IMR-90 (cell line): ENCODE results near the gene AKT2. TPM values are rescaled to one million over a fixed set of nuclear protein-coding genes. Genes with fewer than 3 reads are reported as not detected.
A peak's percentile ranks its signal among the peaks of the same experiment; 100 is the strongest.

Source experiments
- ATAC-seq: fragments of 200-7000 bp; cut with Tn5 transposase; 2 replicates; pipeline ENCODE4 v1.9.1; 2020; ENCODE audit warnings: low read depth, mild to moderate bottlenecking, moderate library complexity
- BruUV-seq: library from RNA; stranded (reverse); fragments of 400-500 nt; replicated peaks from 2 replicates; lab custom pipeline; 2021; lab: Mats Ljungman, UMichigan
- CTCF ChIA-PET: fragments of 300-600 bp; formaldehyde crosslinking; extraction: SDS; loops from one replicate; lab custom pipeline; 2021; ENCODE audit warnings: antibody characterized with exemption; lab: Yijun Ruan, JAX
- POLR2A ChIA-PET: fragments of 300-600 bp; sonication (Branson Sonifier 250); formaldehyde crosslinking; loops from one replicate; lab custom pipeline; 2022; ENCODE audit warnings: antibody characterized with exemption; ENCODE audit not compliant: unreplicated experiment; lab: Charles Lee
- DNase-seq: peaks from one replicate; pipeline ENCODE4 v3.0.0; 2013
- H2AFZ ChIP-seq: replicated peaks from 2 replicates; pipeline ENCODE3; 2013; ENCODE audit warnings: low read length, mild to moderate bottlenecking; ENCODE audit not compliant: poor library complexity
- H2AK5ac ChIP-seq: 2 replicates; pipeline ENCODE4 v1.6.1; 2013; ENCODE audit warnings: low read depth, low read length, inconsistent platforms
- H2AK9ac ChIP-seq: replicated peaks from 2 replicates; pipeline ENCODE3; 2013; ENCODE audit warnings: mild to moderate bottlenecking, low read depth, low read length, moderate library complexity; ENCODE audit not compliant: poor library complexity
- H2BK120ac ChIP-seq: 2 replicates; pipeline ENCODE4 v1.6.1; 2013; ENCODE audit warnings: low read depth, low read length, inconsistent platforms
- H2BK15ac ChIP-seq: 3 replicates; pipeline ENCODE4 v1.6.1; 2013; ENCODE audit warnings: low read depth, low read length, inconsistent platforms
- H2BK20ac ChIP-seq: 2 replicates; pipeline ENCODE4 v1.6.1; 2013; ENCODE audit warnings: low read depth, mild to moderate bottlenecking, inconsistent platforms, low read length, moderate library complexity
- H2BK5ac ChIP-seq: 2 replicates; pipeline ENCODE4 v1.6.1; 2013; ENCODE audit warnings: mild to moderate bottlenecking, low read depth, low read length, inconsistent platforms; ENCODE audit not compliant: poor library complexity, severe bottlenecking
- H3K14ac ChIP-seq: replicated peaks from 2 replicates; pipeline ENCODE4 v1.6.1; 2013; ENCODE audit warnings: low read depth, low read length, inconsistent platforms
- H3K18ac ChIP-seq: 2 replicates; pipeline ENCODE4 v1.6.1; 2013; ENCODE audit warnings: low read depth, low read length, control low read depth
- H3K23ac ChIP-seq: 2 replicates; pipeline ENCODE4 v1.6.1; 2013; ENCODE audit warnings: low read depth, low read length, inconsistent platforms
- H3K27ac ChIP-seq: 2 replicates; pipeline ENCODE4 v1.5.1; 2013; ENCODE audit warnings: mild to moderate bottlenecking, control low read depth, low read length; ENCODE audit not compliant: insufficient read depth
- H3K27me3 ChIP-seq: 2 replicates; pipeline ENCODE4 v1.6.1; 2013; ENCODE audit warnings: low read length; ENCODE audit not compliant: control insufficient read depth, insufficient read depth
- H3K36me3 ChIP-seq: 2 replicates; pipeline ENCODE4 v1.6.1; 2013; ENCODE audit warnings: low read length, mixed read lengths; ENCODE audit not compliant: control insufficient read depth, insufficient read depth
- H3K4ac ChIP-seq: 2 replicates; pipeline ENCODE4 v1.6.1; 2013; ENCODE audit warnings: low read depth, low read length, inconsistent platforms
- H3K4me1 ChIP-seq: 2 replicates; pipeline ENCODE4 v1.6.1; 2013; ENCODE audit warnings: low read length, mixed read lengths; ENCODE audit not compliant: control insufficient read depth, insufficient read depth
- H3K4me2 ChIP-seq: 2 replicates; pipeline ENCODE4 v1.6.1; 2013; ENCODE audit warnings: low read depth, mild to moderate bottlenecking, control low read depth, low read length, moderate library complexity
- H3K4me3 ChIP-seq: 2 replicates; pipeline ENCODE4 v1.5.1; 2013; ENCODE audit warnings: low read depth, mild to moderate bottlenecking, control low read depth, low read length, moderate library complexity; ENCODE audit not compliant: insufficient read depth
- H3K56ac ChIP-seq: 2 replicates; pipeline ENCODE4 v1.6.1; 2013; ENCODE audit warnings: low read length, inconsistent platforms; ENCODE audit not compliant: insufficient read depth; ENCODE audit errors: extremely low read depth
- H3K79me1 ChIP-seq, 2 experiments: 2 replicates each; pipeline ENCODE4 v1.6.1; 2013; ENCODE audit warnings: low read length in 2 of 2, inconsistent platforms in 1 of 2, low read depth in 1 of 2
- H3K9ac ChIP-seq: 2 replicates; pipeline ENCODE4 v1.6.1; 2013; ENCODE audit warnings: low read depth, low read length, control low read depth
- H3K9me1 ChIP-seq: 2 replicates; pipeline ENCODE4 v1.6.1; 2013; ENCODE audit warnings: low read length, inconsistent platforms; ENCODE audit not compliant: insufficient read depth
- H3K9me3 ChIP-seq: 2 replicates; pipeline ENCODE4 v1.6.1; 2013; ENCODE audit warnings: low read length; ENCODE audit not compliant: control insufficient read depth, insufficient read depth
- H4K20me1 ChIP-seq: 2 replicates; pipeline ENCODE4 v1.6.1; 2013; ENCODE audit warnings: low read length, inconsistent platforms; ENCODE audit not compliant: insufficient read depth
- H4K5ac ChIP-seq: 2 replicates; pipeline ENCODE4 v1.6.1; 2013; ENCODE audit warnings: mild to moderate bottlenecking, low read depth, low read length, control low read depth
- H4K8ac ChIP-seq, 2 experiments: 2 replicates each; pipeline ENCODE4 v1.6.1; 2013; ENCODE audit warnings: low read depth in 2 of 2, low read length in 2 of 2, control low read depth in 1 of 2, inconsistent platforms in 1 of 2
- H4K91ac ChIP-seq: 2 replicates; pipeline ENCODE4 v1.6.1; 2013; ENCODE audit warnings: low read depth, low read length, inconsistent platforms; ENCODE audit not compliant: insufficient read depth
- BHLHE40 ChIP-seq: fragments of 150-350 bp; IDR thresholded peaks from 2 replicates; pipeline ENCODE4 v1.6.1; 2016; ENCODE audit warnings: mild to moderate bottlenecking, low read depth, low read length
- CEBPB ChIP-seq: IDR thresholded peaks from 2 replicates; pipeline ENCODE4 v1.6.1; 2012; ENCODE audit warnings: low read depth, low read length, improper control_type of control experiment
- CHD1 ChIP-seq: IDR thresholded peaks from 2 replicates; pipeline ENCODE4 v1.6.1; 2012; ENCODE audit warnings: low read depth, low read length, improper control_type of control experiment
- CTCF ChIP-seq: conservative IDR thresholded peaks from 2 replicates; pipeline ENCODE4 v1.5.1; 2012; ENCODE audit warnings: mild to moderate bottlenecking, low read depth, low read length, improper control_type of control experiment
- ELK1 ChIP-seq: fragments of 150-350 bp; IDR thresholded peaks from 2 replicates; pipeline ENCODE4 v1.6.1; 2016; ENCODE audit warnings: low read depth, mild to moderate bottlenecking, low read length, moderate library complexity, borderline replicate concordance
- FOS ChIP-seq: fragments of 150-350 bp; IDR thresholded peaks from 2 replicates; pipeline ENCODE4 v1.6.1; 2016; ENCODE audit warnings: low read depth, low read length
- MAFK ChIP-seq: IDR thresholded peaks from 2 replicates; pipeline ENCODE4 v1.6.1; 2012; ENCODE audit warnings: low read depth, low read length, improper control_type of control experiment
- MAZ ChIP-seq: IDR thresholded peaks from 2 replicates; pipeline ENCODE4 v1.6.1; 2012; ENCODE audit warnings: low read depth, mild to moderate bottlenecking, low read length, improper control_type of control experiment, moderate library complexity, borderline replicate concordance
- MXI1 ChIP-seq: IDR thresholded peaks from 2 replicates; pipeline ENCODE4 v1.6.1; 2012; ENCODE audit warnings: low read depth, mild to moderate bottlenecking, low read length, moderate library complexity, borderline replicate concordance
- NFE2L2 ChIP-seq: fragments of 150-350 bp; IDR thresholded peaks from 2 replicates; pipeline ENCODE4 v1.6.1; 2016; ENCODE audit warnings: low read depth, mild to moderate bottlenecking, low read length
- POLR2A ChIP-seq: IDR thresholded peaks from 2 replicates; pipeline ENCODE4 v1.6.1; 2012; ENCODE audit warnings: mild to moderate bottlenecking, low read depth, low read length
- RCOR1 ChIP-seq: IDR thresholded peaks from 2 replicates; pipeline ENCODE4 v1.6.1; 2012; ENCODE audit warnings: mild to moderate bottlenecking, low read length, improper control_type of control experiment; ENCODE audit not compliant: insufficient replicate concordance
- RFX5 ChIP-seq: IDR thresholded peaks from 2 replicates; pipeline ENCODE4 v1.8.0; 2012; ENCODE audit warnings: low read depth, mild to moderate bottlenecking, low read length, moderate library complexity
- SMC3 ChIP-seq: fragments of 150-350 bp; IDR thresholded peaks from 2 replicates; pipeline ENCODE4 v1.6.1; 2016; ENCODE audit warnings: low read depth, mild to moderate bottlenecking, antibody characterized with exemption, low read length, moderate library complexity
- WGBS, 2 experiments: methylation state at CpG; one replicate each; pipeline versions ENCODE4 v1.1.5 to v1.1.7; 2013; ENCODE audit warnings: missing lambda C conversion rate in 2 of 2; ENCODE audit not compliant: insufficient read length in 1 of 2; ENCODE audit errors: extremely low coverage in 2 of 2; 5-methylcytosine and 5-hydroxymethylcytosine counted together
- dilution Hi-C: fragments of 300-500 bp; cut with HindIII; formaldehyde crosslinking; loops from one replicate; pipeline ENCODE4 v1.14.3; 2018; ENCODE audit warnings: low sequenced_read_pairs; ENCODE audit not compliant: unreplicated experiment
- in situ Hi-C: fragments of 300-500 bp; cut with MboI; formaldehyde crosslinking; loops from 3 replicates; pipeline ENCODE4 v1.14.3; 2019; ENCODE audit warnings: low sequenced_read_pairs, inconsistent platforms, mixed read lengths
- intact Hi-C: fragments of 100-400 bp; cut with micrococcal nuclease; formaldehyde crosslinking; loops from 2 replicates; pipeline ENCODE4 v1.10.0; 2022
- polyA plus RNA-seq, 3 experiments: library from polyadenylated mRNA; depleted of rRNA; stranded (reverse); fragments of >200 nt; gene quantifications; 2 replicates each; pipeline ENCODE4 v1.2.3, GENCODE V29; 2012; ENCODE audit warnings: low replicate concordance in 1 of 3
- total RNA-seq: library from RNA; depleted of rRNA; stranded (reverse); fragments of >200 nt; gene quantifications from 2 replicates; pipeline ENCODE4 v1.2.3, GENCODE V29; 2012

AKT2 gene
- total and polyA plus RNA-seq, 2 of the 4 experiments (the other 2 are of a cell fraction), result 61.5 to 104 TPM

GRCh38 chr19:40283414-40284250 is 1.5 kb downstream of the AKT2 start:
- H2BK20ac ChIP-seq, result no peak overlapping the region
- peak overlapping the region; percentile 98 for H2AK9ac ChIP-seq
- peak overlapping the region; percentile 93 for H2AK5ac ChIP-seq
- no peaks in the 10 kb centered on the region for H3K36me3 ChIP-seq
- intact Hi-C loops, result no loop called here
- peak overlapping the region; percentile 3; the same call in 1 of the 2 replicates for H4K5ac ChIP-seq
- no peak overlapping the region for H3K18ac ChIP-seq
- H4K20me1 ChIP-seq, result peaks cover 56% of the 10 kb centered on the region
- no peak for ATAC-seq
- peaks cover 8 to 66% of the 10 kb centered on the region in 2 experiments; a peak in 3 of 4 replicates for H3K79me1 ChIP-seq
- no peak overlapping the region for H2BK120ac ChIP-seq
- BruUV-seq, result TSS peak; percentile 25
- peak overlapping the region; percentile 91 for H3K56ac ChIP-seq
- CTCF ChIA-PET, result interaction anchor here (1.0 kb wide), 1 partner anchor 22 kb away, joined by 3 read pairs; no protein-coding TSS in a partner anchor
- peak overlapping the region; percentile 66; the same call in 1 of the 2 replicates for H4K91ac ChIP-seq
- H3K27ac ChIP-seq, result peak overlapping the region; percentile 88
- dilution Hi-C loops, result no loop called here
- peak; percentile 19 for DNase-seq
- in situ Hi-C loops, result no loop called here
- H2AFZ ChIP-seq, result peak overlapping the region; percentile 96
- no peaks in the 10 kb centered on the region for H3K9me3 ChIP-seq
- peak overlapping the region; percentile 85 for H3K23ac ChIP-seq
- H3K9ac ChIP-seq, result peak overlapping the region; percentile 98
- peaks cover 29% of the 10 kb centered on the region for H3K4me1 ChIP-seq
- H3K14ac ChIP-seq, result peak overlapping the region; percentile 95
- H3K4me2 ChIP-seq, result peak overlapping the region; percentile 94
- H2BK5ac ChIP-seq, result peak overlapping the region; percentile 93
- no peak overlapping the region for H2BK15ac ChIP-seq
- peak overlapping the region; percentile 78 for H3K4ac ChIP-seq
- 50% methylated on average over 2 of the region's 12 CpGs; no CpG with 5 or more reads in 1 of the 2 experiments for WGBS, 2 experiments
- no peaks in the 10 kb centered on the region for H3K27me3 ChIP-seq
- peak overlapping the region; percentile 17 to 71; a peak in 2 of 4 replicates for H4K8ac ChIP-seq
- POLR2A ChIA-PET, result no interaction called here
- H3K9me1 ChIP-seq, result peaks cover 15% of the 10 kb centered on the region
- H3K4me3 ChIP-seq, result peak overlapping the region; percentile 96
- no peak for TF ChIP-seq NFE2L2
- TF ChIP-seq RFX5, result no peak
- no peak for TF ChIP-seq RCOR1
- no peak for TF ChIP-seq MXI1
- TF ChIP-seq SMC3, result no peak
- no peak for TF ChIP-seq POLR2A
- no peak for TF ChIP-seq CHD1
- TF ChIP-seq MAFK, result no peak
- no peak for TF ChIP-seq CTCF
- no peak for TF ChIP-seq MAZ
- no peak for TF ChIP-seq ELK1
- TF ChIP-seq FOS, result no peak
- no peak for TF ChIP-seq CEBPB
- no peak for TF ChIP-seq BHLHE40
